NCI-H2029 (cell line): ENCODE results near the gene CFAP119.

Source experiments
- DNase-seq: peaks from one replicate; lab custom pipeline; 2025; lab: John Stamatoyannopoulos, UW

The CFAP119 gene

GRCh38 chr16:30710971-30711370 is 50.9 kb downstream of the CFAP119 start:
- no peak for DNase-seq
